C4-2B (cell line): ENCODE data around the gene MET.

Experiments used
- H3K27ac ChIP-seq: fragments of 450-650 bp; 2 replicates; pipeline ENCODE4 v1.5.1; 2017
- ZFX ChIP-seq: fragments of 450-650 bp; IDR thresholded peaks from 2 replicates; pipeline ENCODE4 v1.6.1; 2017
- TF ChIP-seq, protein P1 (sequence below): fragments of 450-650 bp; conservative IDR thresholded peaks from 2 replicates; pipeline ENCODE4 v1.5.1; 2017; ENCODE audit warnings: mild to moderate bottlenecking

MET gene

DNA sequence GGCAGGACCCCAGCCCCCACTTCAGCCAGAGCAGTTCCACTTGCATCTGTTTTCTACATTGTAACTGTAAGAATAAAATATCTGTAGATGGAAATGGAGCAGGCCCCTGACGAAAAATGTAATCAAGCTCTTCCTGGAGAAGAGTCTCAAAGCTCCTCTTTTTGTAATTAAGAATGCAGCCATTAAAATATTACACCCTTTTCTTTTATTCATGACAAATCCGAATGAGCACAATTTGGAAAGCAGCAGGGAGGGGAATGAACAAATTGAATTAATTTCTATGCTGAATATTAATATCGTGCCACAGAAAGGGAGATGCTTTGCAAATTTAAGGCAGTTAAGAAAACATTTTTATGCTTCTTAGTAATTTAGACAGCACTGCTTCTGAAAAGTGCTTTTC, 165.6 kb downstream of the MET start:
- H3K27ac ChIP-seq, result no peak overlapping the region
- TF ChIP-seq ZFX, result no peak
- TF ChIP-seq, protein P1, sequence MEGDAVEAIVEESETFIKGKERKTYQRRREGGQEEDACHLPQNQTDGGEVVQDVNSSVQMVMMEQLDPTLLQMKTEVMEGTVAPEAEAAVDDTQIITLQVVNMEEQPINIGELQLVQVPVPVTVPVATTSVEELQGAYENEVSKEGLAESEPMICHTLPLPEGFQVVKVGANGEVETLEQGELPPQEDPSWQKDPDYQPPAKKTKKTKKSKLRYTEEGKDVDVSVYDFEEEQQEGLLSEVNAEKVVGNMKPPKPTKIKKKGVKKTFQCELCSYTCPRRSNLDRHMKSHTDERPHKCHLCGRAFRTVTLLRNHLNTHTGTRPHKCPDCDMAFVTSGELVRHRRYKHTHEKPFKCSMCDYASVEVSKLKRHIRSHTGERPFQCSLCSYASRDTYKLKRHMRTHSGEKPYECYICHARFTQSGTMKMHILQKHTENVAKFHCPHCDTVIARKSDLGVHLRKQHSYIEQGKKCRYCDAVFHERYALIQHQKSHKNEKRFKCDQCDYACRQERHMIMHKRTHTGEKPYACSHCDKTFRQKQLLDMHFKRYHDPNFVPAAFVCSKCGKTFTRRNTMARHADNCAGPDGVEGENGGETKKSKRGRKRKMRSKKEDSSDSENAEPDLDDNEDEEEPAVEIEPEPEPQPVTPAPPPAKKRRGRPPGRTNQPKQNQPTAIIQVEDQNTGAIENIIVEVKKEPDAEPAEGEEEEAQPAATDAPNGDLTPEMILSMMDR, result no peak

DNA sequence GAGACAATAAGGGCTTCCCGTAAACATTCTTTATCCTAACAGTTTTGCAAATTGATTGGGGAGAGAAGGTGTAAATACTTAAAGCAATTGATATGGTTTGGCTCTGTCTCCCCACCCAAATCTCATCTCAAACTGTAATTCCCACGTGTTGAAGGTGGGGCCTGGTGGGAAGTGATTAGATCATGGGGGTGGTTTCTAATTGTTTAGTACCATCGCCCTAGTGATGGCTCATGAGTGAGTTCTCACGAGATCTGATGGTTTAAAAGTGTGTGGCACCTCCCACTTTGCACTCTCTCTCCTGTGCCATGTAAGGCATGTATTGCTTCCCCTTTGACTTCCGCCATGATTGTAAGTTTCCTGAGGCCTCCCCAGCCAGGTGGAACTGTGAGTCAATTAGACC, 168.3 kb downstream of the MET start:
- TF ChIP-seq, protein P1, result no peak
- TF ChIP-seq ZFX, result no peak
- no peak overlapping the region for H3K27ac ChIP-seq

DNA sequence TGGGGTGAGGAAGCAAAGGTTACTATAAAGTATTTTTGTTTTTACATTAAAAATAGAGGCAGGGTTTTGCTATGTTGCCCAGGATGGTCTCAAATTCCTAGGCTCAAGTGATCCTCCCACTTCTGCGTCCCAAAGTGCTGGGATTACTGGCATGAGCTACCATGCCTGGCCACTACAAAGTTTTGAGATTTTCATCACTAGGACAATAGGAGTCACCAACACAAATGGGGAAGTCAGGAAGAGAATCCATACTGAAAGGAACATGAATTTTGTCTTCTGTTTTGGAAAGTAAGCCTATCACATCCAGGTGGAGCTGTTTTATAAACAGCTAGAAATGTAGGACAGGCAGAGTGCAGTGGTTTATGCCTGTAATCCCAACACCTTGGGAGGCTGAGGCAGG, 170.4 kb downstream of the MET start:
- TF ChIP-seq ZFX, result no peak
- TF ChIP-seq, protein P1, result no peak
- no peak overlapping the region for H3K27ac ChIP-seq

DNA sequence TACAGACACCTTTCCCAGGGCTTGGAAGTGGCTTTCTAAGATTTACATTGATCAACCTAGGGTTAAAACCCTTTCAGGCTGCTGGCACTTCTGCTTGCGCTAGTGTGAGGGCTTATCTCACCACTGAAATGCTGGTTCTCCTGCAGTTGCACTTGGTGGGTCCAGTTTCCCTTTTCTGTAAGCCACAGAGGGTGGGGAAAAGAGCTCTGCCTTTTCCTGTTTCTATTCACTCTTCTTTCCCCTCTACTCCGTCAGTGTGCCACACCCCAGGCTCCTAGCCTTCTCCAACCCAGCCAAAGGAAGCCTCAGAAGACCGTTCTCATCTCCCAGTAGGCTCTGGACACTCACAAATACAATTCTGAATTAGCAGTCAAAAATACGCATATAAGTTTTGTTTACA, 171.4 kb downstream of the MET start:
- H3K27ac ChIP-seq, result no peak overlapping the region
- no peak for TF ChIP-seq ZFX
- TF ChIP-seq, protein P1, result no peak
